ENCODE measurements around the gene TTC14.
"Not testable (repeated sequence)": the region's sequence is repeated elsewhere in the genome, so short reads cannot be mapped to it uniquely, and the experiment has no call there.

The TTC14 gene
- total RNA-seq: 10.2 to 63.6 (median 28.6) reads per million in 17 experiments

GRCh38 chr3:180601688-180602666 lies at the start of gene TTC14:
Gene TTC14 (plus strand): TSS chr3:180602163. CDS start chr3:180602262, 99 bp downstream.
- peak; percentile 93 to 98 (median 96) for DNase-seq

GRCh38 chr3:180563406-180563805 lies 38.6 kb upstream of the TTC14 start:
- no peak for DNase-seq

- no peak for DNase-seq
Observed at GRCh38 chr3:180564676-180565075, 37.3 kb upstream of the TTC14 start.

- no peak for DNase-seq
Observed at GRCh38 chr3:180570238-180570637, 31.7 kb upstream of the TTC14 start.

- no peak for DNase-seq
Observed at GRCh38 chr3:180571831-180572598, 29.9 kb upstream of the TTC14 start.

- DNase-seq: no peak
Observed at GRCh38 chr3:180575571-180575970, 26.4 kb upstream of the TTC14 start.

GRCh38 chr3:180580934-180581333 lies 21.0 kb upstream of the TTC14 start:
- no peak for DNase-seq

- DNase-seq: no peak
Observed at GRCh38 chr3:180590396-180590795, 11.6 kb upstream of the TTC14 start.

- DNase-seq: not testable (repeated sequence)
Observed at GRCh38 chr3:180593631-180594030, 8.3 kb upstream of the TTC14 start.

- peak in 2 of 4 experiments; percentile 19 to 21 for DNase-seq
Observed at GRCh38 chr3:180594631-180595558, 7.1 kb upstream of the TTC14 start.

GRCh38 chr3:180595559-180595935 lies 6.4 kb upstream of the TTC14 start:
- no peak for DNase-seq

GRCh38 chr3:180600473-180600872 lies 1.5 kb upstream of the TTC14 start:
- no peak for DNase-seq

- no peak for DNase-seq
Observed at GRCh38 chr3:180611006-180611405, 9.0 kb downstream of the TTC14 start.

- DNase-seq: no peak
Observed at GRCh38 chr3:180612364-180612763, 10.4 kb downstream of the TTC14 start.

GRCh38 chr3:180615954-180616353 lies 14.0 kb downstream of the TTC14 start:
- no peak for DNase-seq

GRCh38 chr3:180617049-180617448 lies 15.1 kb downstream of the TTC14 start:
- no peak for DNase-seq

GRCh38 chr3:180618563-180618962 lies 16.6 kb downstream of the TTC14 start:
- not testable (repeated sequence) for DNase-seq

GRCh38 chr3:180619723-180620122 lies 17.8 kb downstream of the TTC14 start:
- DNase-seq: no peak

GRCh38 chr3:180624714-180625113 lies 22.8 kb downstream of the TTC14 start:
- DNase-seq: no peak

GRCh38 chr3:180626844-180627243 lies 24.9 kb downstream of the TTC14 start:
- no peak for DNase-seq

GRCh38 chr3:180630371-180630770 lies 28.4 kb downstream of the TTC14 start:
- DNase-seq: no peak

GRCh38 chr3:180631317-180631716 lies 29.4 kb downstream of the TTC14 start:
- DNase-seq: no peak

All from suppressor macrophage (primary cell).